Left ventricle myocardium superior (tissue), 1 donor: ENCODE results near the gene DCAF16. TPM values are rescaled to one million over a fixed set of nuclear protein-coding genes. Genes with fewer than 3 reads are reported as not detected.

Source experiments
- ATAC-seq: fragments of 200-7000 bp; cut with Tn5 transposase; one replicate; pipeline ENCODE4 v1.9.1; 2020; ENCODE audit warnings: mild to moderate bottlenecking, moderate library complexity
- DNase-seq: peaks from one replicate; pipeline ENCODE4 v3.0.0-alpha.2; 2020
- intact Hi-C: fragments of 100-400 bp; cut with micrococcal nuclease; formaldehyde crosslinking; loops from one replicate; pipeline ENCODE4 v1.11.0; 2022
- total RNA-seq: library from RNA; stranded (reverse); fragmentation: NEBNext Ultra II Directional; extraction: Animal tissue kit (Norgen Biotek cat#: 25700); gene quantifications from one replicate; pipeline ENCODE4 v1.2.1, GENCODE V29; 2021
- donor health status: DM: no; HTN: yes; CAD: no; lungs with severe emphysema.

The DCAF16 gene
- total RNA-seq, 1 donor from 2014 or later, result 17.0 TPM

DNA sequence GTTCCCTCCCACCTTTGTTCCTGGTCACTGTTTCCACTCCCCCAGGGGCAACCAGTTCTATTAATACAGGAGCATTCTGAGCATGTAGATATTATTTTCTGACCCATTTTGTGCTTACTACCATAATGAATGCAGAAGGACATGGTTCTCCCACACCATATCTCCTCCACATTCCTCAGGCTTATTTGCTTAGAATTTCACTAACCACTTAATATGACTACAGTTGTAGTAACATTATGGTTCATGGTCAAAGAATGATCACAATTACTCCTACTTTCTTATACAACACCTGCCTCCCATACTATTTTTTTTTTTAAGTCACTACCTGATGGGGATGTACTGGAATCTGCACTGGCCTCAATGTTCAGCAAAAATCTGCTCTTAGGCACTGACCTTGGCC is 21.6 kb downstream of the DCAF16 start:
- DNase-seq (no peak), ATAC-seq (no peak)
- intact Hi-C loops, result no loop called here

DNA sequence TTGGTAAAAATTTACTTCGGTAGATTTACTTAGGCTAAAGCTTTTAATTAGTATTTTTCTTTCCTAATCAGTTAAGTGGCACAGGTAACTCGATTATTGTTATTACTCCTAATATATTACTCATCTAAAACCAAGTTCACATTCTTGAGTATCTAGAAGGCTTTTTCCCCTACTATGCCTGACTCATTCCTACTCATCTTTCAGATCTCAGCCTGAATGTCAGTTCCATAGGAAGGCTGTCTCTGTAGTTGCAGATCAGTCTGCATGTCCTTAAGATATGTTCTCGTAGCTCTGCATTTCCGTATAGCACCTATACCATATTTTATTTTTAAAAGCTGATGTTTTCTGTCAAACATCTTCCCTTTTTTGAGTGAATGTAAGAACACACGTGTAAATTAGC is 23.2 kb downstream of the DCAF16 start:
- ATAC-seq, result no peak
- intact Hi-C loops, result no loop called here
- no peak for DNase-seq

DNA sequence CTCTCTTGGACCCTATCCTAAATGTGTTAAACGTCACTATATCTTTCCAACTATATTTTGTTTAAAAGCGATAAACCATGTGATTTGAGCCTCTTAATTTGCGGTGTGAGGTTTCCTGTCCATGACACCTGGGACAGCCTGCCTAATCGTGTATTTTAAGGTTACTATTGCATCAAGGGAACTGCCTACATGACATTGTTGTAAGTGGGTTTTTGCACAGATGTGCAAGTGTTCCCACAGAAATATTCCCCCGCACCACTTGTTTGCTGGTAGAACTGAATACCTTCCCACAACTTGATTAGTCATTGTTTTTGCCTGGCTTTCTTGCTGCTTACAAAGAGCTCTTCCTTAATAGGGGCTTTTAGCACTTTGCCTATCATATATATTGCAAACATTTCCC is 24.0 kb downstream of the DCAF16 start:
- ATAC-seq (no peak), DNase-seq (no peak)
- intact Hi-C loops, result no loop called here

DNA sequence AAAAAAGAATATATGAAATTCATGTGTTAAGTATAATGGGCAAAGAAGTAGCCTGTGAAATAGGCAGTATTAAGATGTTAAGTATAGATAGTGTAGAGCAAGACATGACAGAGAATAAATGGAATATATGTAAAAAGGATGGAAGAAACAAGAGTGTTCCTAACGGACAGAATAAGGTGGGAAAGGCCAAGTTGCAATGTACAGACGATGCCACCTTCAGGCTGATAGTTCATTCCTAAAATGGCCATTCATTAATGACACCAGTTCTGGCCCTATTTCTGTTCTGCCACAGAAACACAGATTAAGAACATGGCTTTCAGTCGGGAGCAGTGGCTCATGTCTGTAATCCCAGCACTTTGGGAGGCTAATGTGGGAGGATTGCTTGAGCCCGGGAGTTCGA is 24.7 kb downstream of the DCAF16 start:
- ATAC-seq, result no peak
- intact Hi-C loops, result no loop called here
- no peak for DNase-seq

DNA sequence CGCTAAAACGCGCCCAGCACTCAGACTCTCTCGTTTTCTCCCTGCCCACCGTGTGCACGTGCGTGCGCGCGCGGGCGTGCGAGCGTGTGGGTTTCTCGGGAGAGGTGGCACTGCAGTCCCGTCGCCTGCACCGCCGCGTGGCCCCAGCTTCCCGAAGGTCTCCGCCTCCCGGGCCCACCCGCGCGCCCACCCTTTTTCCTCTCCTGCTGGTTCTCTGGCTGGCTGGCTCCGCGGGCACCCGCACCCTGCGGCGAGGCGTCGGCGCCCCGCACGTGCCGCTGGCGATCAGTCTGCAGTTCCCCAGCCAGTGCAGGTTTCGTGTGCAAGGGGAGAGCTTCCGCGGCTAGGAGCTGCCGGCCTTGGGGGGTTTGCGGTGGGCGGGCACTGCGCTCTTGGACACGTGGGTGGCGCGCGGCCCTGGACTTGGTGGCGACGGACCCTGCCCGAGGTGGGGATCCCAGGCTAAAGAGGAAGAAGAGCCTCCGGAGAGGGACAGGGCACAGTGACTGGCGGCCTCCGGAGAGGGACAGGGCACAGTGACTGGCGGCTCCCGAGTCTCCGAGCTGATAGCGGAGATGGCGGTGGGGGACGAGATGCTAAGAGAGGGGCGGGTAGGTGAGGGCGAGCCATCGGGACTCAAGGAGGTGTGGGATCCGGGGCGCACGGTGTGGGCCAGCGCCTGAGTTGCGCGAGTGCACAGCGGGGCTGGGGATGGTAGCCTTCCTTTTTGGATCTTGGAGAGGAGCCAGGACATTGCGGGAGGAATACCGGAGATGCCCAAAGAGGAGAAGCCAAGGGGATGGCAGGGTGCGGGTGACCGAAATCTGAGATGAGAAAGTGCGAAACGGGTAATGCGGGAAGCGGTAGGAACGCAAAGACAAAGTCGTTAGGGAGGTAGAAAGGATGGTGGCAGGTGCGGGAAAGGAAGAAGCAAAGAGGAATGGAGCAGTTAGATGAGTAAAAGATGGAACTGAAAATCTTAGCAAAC is 29.0 kb downstream of the DCAF16 start, which contains the start of gene FAM184B:
Gene FAM184B (minus strand): TSS at position 322 of the 988 bp plus-strand sequence. CDS start 322 bp downstream, outside the sequence.
- ATAC-seq (peak; percentile 32), DNase-seq (no peak)
- intact Hi-C loops, result no loop called here

GRCh38 chr4:17780501-17781299 is 29.9 kb downstream of the DCAF16 start:
- ATAC-seq (no peak), DNase-seq (no peak)
- intact Hi-C loops, result no loop called here

GRCh38 chr4:17778431-17778830 is 32.1 kb downstream of the DCAF16 start:
- intact Hi-C loops, result no loop called here
- no peak for ATAC-seq
- DNase-seq, result no peak

DNA sequence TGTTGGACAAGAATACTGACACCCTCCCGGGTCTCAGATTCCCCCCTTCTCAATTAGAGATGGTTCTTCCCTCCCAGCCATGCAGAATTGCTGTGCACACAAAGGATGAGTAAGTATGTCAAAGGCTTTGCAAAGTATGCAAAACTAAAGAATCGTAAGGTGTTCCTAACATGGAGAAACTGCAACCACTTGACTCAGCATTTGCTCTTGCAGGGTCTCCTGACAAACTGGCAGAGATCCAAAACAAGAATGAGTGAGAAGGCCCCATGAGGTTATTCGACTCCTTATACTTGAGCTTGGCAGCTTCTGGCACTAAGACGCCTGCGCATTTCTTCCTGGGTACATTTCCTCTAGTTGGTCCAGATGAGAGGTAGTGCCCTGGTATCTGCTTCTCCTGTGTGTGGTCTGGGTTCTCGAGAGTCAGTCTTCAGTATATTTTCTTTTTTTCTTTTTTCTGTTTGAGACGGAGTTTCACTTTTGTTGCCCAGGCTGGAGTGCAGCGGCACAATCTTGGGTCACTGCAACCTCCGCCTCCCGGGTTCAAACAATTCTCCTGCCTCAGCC is 37.3 kb downstream of the DCAF16 start:
- ATAC-seq, result no peak

GRCh38 chr4:17771284-17771908 is 39.2 kb downstream of the DCAF16 start:
- peak; percentile 25 for ATAC-seq
- intact Hi-C loops, result no loop called here

More for the DNA sequence above, 37.3 kb downstream of the DCAF16 start:
- no peak for DNase-seq
- intact Hi-C loops, result no loop called here

GRCh38 chr4:17770845-17771244 is 39.7 kb downstream of the DCAF16 start:
- ATAC-seq, result no peak
- DNase-seq, result no peak
- intact Hi-C loops, result no loop called here

More at GRCh38 chr4:17771284-17771908, 39.2 kb downstream of the DCAF16 start:
- DNase-seq, result no peak

DNA sequence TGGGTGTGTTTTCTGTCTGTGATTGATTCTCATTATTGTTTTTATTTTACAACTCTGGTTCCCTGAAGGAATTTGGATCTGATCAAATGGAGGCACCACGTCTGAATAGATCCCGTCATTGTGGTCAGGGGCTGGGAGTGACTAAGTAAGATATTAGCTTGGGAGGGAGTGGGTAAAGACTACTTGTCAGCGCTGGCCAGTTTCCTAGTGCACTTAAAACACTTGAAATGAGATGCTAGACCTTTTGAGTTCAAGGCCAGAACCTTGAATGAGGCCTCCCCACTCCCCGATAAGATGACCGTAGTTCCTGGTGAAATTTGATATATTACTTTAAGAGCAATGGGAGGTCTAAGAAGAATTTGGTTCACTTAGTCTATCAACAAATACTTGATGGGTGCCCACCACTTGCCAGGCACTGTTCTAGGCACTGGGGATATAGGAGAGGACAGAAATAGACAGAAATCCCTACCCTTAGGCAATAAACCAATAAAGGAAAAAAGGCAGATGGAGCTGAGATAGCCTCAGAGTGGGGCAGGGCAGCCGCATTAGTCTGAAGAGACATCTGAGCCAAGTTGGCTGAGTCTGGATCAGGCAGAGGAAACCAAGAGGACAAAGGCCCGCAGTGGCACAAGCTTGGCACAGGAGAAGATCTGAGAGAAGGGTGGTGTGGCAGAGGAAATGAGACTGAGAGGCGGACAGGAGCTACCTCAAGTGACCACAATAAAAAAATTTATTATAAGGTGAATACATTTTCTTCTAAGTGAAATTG is 41.0 kb downstream of the DCAF16 start:
- intact Hi-C loops, result no loop called here
- ATAC-seq (no peak), DNase-seq (no peak)

- DNase-seq (no peak), ATAC-seq (no peak)
- intact Hi-C loops, result no loop called here
Observed at GRCh38 chr4:17766826-17767458, 43.6 kb downstream of the DCAF16 start.

DNA sequence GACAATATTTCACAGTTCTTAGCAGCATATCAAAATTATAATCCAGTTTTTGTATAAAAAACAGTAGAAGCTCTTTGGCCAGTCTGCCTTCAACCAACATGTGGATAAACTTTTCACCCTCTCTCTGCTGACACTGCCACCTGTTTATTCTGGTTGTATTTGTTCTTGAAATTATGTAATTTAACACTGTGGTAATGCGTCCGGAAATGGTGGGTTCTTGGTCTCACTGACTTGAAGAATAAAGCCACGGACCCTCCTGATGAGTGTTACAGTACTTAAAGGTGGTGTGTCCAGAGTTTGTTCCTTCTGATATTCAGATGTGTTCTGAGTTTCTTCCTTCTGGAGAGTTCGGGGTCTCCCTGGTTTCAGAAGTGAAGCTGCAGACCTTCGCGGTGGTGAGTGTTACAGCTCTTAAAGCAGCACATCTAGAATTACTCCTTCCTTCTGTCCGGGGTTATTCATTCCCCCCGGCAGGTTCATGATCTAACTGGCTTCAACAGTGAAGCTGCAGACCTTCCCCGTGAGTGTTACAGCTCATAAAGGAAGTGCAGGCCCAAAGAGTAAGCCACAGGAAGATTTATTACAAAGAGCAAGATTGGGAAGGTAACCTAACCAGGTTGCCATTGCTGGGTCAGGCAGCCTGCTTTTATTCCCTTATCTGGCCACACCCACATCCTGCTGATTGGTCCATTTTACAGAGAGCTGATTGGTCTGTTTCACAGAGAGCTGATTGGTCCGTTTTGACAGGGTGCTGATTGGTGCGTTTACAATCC is 44.9 kb downstream of the DCAF16 start:
- intact Hi-C loops, result no loop called here
- ATAC-seq (no peak), DNase-seq (no peak)

- no peak for ATAC-seq
- intact Hi-C loops, result no loop called here
- DNase-seq, result no peak
Observed at GRCh38 chr4:17763931-17764330, 46.6 kb downstream of the DCAF16 start.

DNA sequence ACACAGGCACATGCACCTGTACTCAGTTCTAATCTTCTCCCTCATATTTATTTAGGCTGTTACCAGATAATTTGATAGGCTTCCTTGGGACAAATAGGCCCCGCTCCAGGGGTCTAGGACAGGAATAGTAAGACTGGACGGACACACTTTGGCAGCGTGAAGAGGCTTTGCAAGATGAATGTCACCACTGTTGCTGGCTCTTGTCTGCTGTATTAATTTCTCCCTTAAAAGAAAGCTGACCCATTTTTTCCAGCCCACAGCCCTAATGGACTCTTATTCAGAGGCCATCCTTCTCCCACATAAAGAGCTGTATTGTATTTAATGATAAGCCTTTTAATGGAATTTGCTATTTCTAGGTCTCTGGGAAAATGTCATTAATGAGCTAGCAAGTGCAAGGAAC is 47.1 kb downstream of the DCAF16 start:
- ATAC-seq (no peak), DNase-seq (no peak)
- intact Hi-C loops, result no loop called here

DNA sequence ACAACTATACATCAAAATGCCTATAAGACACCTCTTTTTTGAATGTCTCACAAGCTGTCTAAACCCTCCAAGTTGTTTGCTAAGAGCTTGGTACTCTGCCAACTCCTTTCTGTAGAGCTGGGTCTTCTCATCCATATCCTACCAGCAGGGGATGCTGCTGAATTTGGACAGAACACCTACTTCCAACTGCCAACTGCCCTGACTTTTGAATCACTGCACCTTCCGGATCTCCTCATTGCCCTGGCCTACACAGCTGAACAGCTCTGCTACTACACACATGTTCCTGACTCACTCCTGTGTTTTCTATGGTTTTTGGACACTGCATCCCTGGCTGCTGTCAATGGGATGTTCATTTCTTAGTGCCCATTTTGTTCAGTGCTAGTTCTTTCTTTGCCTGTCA is 47.8 kb downstream of the DCAF16 start:
- no peak for ATAC-seq
- intact Hi-C loops, result no loop called here

DNA sequence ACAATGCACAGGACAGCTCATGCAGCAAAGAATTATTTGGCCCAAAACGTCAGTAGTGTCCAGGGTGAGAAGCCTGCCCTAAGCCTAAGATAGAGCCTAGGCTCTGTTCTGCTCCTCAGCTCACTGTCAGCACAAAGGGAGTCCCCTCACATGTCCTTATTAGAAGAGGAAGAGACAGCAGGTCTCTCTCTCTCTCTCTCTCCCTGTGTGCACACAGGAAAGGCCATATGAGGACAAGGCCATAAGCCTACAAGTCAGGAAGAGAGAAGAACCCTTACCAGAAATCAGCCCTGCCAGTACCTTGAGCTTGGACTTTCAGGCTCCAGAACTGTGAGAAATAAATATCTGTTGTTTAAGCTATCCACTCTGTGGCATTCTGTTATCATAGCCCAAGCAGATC is 49.5 kb downstream of the DCAF16 start:
- DNase-seq (no peak), ATAC-seq (no peak)
- intact Hi-C loops, result no loop called here

More for the DNA sequence above, 47.8 kb downstream of the DCAF16 start:
- DNase-seq, result no peak
